CD4-positive, alpha-beta T cell treated with Interleukin-6 for 4 hours (primary cell): Measurements from ENCODE around the gene EDN3.
"Not testable (repeated sequence)": the region's sequence is repeated elsewhere in the genome, so short reads cannot be mapped to it uniquely, and the experiment has no call there.

ENCODE experiments used
- DNase-seq: peaks from one replicate; pipeline ENCODE4 v3.0.0-alpha.2; 2020; ENCODE audit warnings: mixed read lengths

Gene EDN3

GRCh38 chr20:59309218-59309617, 8.8 kb downstream of the EDN3 start:
- no peak for DNase-seq

DNA sequence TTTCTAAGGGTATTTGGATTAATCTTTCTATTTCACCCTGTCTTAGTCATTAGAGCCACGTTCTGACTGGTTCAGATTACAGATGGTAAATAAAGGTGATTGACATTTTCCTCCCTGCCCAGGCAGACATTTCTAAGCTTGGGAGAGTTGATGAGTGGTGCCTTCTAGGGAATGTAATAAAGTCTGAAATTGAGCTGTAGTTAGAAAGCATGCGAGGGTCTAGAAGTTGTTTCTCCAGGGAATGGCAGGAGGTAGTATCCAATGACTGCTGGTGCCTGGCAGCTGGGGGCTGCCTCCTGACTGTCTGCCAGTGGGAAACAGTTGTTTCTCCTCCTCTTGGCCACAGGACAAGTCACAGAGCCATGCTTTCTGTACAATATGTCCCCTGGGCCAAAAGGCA, 14.6 kb downstream of the EDN3 start:
- no peak for DNase-seq

GRCh38 chr20:59316911-59317731, 16.7 kb downstream of the EDN3 start:
- no peak for DNase-seq

- DNase-seq: no peak
Measured at GRCh38 chr20:59318201-59318790, 17.9 kb downstream of the EDN3 start.

- DNase-seq: no peak
Measured at GRCh38 chr20:59318803-59319202, 18.4 kb downstream of the EDN3 start.

- no peak for DNase-seq
Measured at GRCh38 chr20:59320426-59320825, 20.0 kb downstream of the EDN3 start.

DNA sequence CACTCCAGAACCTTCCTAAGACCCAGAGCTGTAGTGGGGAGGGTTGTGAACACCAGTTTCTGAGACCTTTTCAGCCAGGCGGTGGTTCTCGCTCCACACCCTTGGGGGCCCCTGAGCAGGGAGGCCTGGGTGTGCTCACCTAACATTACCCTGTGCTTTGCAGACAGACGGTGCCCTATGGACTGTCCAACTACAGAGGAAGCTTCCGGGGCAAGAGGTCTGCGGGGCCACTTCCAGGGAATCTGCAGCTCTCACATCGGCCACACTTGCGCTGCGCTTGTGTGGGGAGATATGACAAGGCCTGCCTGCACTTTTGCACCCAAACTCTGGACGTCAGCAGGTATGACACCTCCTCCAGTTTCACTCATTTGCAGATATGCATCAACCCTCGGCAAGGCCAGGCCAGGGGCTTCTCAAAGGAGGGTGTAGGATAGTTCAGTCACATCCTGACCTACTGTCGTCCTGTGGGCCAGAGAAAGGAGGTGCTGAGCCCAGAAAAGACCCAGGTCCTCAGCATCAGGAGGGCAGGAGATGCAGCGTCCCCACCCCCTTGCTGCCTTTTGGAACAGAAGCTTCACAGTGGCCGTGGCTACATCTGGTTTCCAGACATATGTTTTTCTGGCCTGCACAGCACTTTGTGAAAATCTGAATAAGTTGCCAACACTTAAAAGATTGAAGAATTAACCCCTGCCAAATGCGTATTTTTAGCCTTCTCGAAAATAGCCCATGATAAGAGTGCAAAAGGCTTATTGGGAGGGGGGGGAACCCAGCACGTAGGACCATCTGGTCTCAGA, 20.6 kb downstream of the EDN3 start:
- DNase-seq: no peak

DNA sequence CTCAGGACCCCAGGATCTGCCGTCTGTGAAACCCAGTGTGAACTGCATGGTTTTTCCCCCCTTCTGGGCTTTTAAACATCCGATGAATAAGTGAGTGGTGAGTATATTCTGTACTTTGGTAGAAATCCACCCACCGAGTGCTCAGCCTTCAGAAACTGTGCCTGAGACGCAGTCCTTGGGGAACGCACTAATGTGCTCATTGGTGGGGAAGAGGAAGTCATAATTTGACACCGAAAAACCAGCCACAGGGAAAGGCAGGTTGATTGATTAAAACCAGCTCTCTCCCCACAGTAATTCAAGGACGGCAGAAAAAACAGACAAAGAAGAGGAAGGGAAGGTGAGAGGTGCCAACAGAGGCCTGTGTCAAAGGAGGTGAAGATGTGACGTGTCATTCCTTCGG, 21.7 kb downstream of the EDN3 start:
- DNase-seq: no peak

GRCh38 chr20:59322585-59323454, 22.4 kb downstream of the EDN3 start:
- no peak for DNase-seq

- DNase-seq: no peak
Measured at GRCh38 chr20:59323731-59324130, 23.3 kb downstream of the EDN3 start.

DNA sequence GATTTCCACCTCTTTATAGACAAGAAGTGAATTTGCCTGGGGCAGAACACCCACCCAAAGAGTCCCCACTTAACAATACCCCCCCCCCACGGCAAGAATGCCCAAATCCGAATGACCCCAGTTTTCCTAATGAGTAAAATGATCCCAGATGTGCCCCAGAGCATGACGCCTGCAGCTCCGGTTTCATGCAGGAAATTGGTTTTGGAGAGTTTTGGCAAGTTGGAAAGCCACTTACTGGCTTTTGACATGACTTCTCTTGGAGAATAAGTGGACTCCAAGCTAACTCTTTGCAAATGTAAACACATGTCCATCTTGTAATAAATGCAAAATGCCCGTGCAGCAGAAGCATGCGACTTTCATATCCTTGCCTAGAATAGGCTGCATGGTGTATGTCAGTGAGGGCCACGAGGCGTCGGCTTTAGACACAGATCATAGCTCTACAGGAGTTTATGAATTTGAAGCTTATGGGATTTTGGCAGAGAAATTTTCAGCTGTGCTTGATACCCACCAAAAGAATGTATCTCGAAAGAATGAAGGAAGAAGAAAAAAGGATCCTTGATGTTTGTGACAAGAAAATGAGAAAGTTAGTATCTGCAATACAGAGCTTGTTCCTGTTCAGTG, 24.2 kb downstream of the EDN3 start:
- DNase-seq: no peak

DNA sequence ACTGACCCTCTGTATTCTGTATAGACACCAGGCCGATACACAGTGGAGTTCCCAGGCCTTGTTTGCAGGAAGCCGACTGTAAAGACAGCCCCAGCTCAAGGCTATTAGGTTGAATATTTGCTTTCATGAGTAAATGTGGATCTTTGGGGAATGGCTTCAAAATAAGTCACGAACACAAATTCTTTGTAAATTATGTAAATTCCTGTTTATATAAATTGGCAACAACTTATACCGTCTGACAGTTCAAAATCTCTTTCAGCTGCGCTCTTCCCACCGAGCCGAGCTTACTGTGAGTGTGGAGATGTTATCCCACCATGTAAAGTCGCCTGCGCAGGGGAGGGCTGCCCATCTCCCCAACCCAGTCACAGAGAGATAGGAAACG, 24.7 kb downstream of the EDN3 start:
- no peak for DNase-seq

DNA sequence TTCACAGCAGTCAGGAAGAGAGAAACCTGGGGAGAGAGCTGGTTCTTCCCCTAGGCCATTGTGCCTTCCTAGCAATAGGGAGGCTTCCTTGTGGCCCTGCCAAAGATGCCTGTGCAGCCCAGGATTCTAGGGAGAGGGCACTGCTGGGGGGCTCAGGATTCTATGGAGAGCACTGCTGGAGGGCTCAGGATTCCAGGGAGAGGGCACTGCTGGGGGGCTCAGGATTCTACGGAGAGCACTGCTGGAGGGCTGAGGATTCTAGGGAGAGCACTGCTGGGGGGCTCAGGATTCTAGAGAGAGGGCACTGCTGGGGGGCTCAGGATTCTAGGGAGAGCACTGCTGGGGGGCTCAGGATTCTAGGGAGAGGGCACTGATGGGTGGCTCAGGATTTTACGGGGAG, 25.8 kb downstream of the EDN3 start:
- DNase-seq: no peak

DNA sequence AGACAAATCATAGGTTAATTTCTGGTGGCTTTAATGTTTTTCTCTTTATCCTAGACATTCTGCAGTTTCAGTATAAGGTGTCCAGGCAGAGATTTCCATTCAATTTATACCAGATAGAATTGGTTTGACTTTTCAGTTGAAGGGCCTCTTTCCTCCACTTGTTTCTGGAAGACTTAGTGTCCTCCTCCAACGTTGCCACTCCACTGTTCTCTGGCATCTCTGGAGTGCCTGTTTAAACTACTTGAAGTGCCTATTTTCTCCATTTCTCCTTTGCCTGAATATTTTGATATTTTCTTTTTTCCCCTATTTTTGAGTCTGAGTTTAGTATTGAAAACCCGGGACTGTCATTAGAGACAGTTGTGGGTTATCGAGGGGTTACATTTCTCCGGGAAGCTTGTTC, 27.7 kb downstream of the EDN3 start:
- DNase-seq: no peak

- no peak for DNase-seq
Measured at GRCh38 chr20:59331721-59332329, 31.4 kb downstream of the EDN3 start.

DNA sequence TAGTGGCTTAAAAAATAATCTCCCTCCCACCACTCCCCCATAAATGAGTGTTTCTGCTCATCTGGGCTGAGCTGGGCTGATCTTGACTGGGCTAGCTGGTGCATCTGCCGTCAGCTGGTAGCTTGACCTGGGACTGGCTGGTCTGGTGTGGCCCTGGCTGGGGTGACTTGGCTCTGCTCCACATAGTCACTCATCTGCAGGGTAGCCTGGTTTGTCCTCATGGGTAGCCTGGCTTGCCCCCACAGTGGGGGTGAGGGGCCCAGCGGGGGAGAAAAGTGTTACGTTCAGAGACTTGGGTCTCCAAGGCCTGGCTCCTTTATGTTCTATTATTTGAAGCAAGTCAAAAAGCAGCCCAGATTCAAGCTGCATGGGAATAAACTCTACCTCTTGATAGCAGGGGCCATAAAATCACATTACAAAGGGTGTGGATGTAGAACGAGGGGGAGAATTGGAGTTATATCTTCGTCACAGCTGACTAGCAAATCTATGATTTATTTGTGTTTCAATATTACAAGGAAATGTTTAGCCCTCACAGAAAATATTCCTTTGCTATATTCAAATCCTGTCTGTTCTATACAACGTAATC, 32.9 kb downstream of the EDN3 start:
- no peak for DNase-seq

DNA sequence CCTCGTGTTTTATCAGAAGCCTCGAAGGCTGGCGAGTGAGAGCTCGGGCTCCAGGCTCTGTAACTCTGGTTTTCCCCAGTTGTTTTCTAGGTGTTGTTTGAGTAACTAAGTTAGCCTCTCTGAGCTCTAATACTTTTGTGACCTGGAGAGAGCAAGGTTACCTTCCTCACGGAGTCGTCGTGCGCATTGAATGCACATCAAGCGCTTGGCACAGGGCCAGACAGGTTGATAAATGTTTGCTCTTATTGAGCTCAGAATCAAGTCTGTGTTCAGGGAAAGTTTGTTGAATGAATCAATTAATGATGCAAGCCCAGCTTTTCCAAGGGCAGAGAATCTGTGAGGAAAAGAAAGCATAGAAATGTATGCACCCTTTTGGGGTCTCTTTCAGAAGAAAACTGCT, 33.5 kb downstream of the EDN3 start:
- DNase-seq: no peak

DNA sequence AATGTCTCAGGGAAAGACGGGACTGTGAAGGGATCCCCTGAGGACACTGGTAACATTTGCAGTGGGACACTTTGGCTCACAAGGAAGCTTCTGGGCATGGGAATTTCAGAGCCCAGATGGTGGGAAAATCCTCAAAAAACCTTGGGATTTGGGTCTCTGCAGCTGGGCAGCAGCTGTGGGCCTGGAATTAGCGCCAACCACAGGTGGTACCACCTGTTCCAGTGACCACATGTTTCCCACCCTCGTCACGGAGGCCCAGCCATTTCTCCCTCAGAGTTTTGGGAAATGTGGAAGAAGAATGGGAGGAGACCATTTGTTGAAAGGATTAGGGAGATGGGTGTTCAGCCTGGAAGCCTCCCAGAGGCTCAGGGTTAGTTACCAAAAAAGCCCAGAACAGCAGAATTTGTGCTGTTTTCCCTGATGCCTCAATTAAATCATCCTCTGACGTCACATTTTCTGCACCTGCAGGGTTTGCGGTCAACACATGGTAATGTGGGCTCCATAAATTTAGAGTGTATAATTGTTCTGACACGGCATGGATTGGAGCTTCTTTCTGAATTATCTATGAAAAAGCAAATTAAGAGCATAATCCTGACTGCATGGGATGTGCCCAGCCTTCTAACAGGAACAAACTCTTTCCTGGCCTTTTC, 34.4 kb downstream of the EDN3 start:
- no peak for DNase-seq

DNA sequence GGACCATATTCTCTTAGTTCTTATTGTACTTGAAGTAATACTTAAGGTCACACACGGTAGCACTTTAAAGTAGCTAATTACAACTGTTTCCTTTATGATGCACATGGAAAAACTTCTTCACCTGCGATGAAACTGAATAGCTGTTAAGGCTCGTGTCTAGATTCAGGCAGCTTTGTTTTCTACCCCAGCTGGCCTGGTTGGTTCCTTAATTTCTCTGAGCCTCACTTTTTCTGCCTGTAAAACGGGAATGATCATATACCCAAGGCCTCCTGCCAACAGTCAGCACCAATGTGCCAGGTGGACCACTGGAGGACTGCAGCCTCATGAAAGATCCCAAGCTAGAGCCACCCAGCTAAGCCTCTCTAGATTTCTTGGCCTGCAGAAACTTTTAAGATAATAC, 35.0 kb downstream of the EDN3 start:
- no peak for DNase-seq

DNA sequence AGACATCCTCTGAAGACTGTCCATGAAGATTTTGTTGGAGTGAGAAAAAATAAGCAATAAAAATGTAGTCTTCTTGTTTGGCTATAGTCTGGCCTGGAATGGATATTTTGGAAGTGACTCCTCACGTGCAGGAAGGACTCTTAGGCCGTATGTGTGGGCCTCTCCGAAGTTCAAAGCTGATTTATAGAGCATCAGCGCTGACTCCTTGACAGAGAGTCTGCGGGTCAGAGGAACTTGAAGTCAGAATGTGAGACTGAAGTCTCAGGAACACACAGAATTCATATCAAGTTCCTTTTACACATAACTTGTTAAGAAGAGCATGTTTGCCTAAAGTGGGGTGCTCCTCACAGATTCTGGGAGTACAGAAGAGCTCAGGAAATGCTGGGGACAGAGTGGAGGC, 36.1 kb downstream of the EDN3 start:
- no peak for DNase-seq

DNA sequence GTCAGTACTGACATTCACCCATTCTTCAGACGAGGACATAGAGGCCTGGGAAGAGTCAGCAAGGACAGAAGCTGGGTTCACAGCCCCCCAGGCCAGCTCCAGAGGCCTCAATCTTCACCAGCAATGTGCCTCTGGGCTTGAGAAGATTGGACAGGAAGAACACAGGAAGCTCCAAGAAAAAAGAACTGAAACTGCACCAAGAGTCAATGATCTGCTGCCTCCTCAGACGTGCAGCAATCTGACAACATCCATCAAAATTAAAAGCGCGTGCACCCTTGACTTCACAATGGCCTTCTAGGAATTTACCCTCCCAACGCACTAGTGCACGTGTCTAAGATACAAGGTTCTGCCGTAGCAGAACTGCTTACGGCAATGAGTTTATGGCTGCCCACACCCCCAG, 38.0 kb downstream of the EDN3 start:
- DNase-seq: not testable (repeated sequence)
